ENCODE results near the gene GZMM.

Gene GZMM

GRCh38 chr19:556611-557382 is 12.9 kb downstream of the GZMM start:
- TF ChIP-seq, protein P1, sequence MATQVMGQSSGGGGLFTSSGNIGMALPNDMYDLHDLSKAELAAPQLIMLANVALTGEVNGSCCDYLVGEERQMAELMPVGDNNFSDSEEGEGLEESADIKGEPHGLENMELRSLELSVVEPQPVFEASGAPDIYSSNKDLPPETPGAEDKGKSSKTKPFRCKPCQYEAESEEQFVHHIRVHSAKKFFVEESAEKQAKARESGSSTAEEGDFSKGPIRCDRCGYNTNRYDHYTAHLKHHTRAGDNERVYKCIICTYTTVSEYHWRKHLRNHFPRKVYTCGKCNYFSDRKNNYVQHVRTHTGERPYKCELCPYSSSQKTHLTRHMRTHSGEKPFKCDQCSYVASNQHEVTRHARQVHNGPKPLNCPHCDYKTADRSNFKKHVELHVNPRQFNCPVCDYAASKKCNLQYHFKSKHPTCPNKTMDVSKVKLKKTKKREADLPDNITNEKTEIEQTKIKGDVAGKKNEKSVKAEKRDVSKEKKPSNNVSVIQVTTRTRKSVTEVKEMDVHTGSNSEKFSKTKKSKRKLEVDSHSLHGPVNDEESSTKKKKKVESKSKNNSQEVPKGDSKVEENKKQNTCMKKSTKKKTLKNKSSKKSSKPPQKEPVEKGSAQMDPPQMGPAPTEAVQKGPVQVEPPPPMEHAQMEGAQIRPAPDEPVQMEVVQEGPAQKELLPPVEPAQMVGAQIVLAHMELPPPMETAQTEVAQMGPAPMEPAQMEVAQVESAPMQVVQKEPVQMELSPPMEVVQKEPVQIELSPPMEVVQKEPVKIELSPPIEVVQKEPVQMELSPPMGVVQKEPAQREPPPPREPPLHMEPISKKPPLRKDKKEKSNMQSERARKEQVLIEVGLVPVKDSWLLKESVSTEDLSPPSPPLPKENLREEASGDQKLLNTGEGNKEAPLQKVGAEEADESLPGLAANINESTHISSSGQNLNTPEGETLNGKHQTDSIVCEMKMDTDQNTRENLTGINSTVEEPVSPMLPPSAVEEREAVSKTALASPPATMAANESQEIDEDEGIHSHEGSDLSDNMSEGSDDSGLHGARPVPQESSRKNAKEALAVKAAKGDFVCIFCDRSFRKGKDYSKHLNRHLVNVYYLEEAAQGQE (IDR thresholded peaks at IDR 0.05; ENCODE audit: insufficient read depth in 1 of 2, low read depth in 2 of 2, low read length in 2 of 2) = no peak
- TF ChIP-seq FOXP2 (optimal IDR thresholded peaks at IDR 0.05; ENCODE audit: borderline replicate concordance, extremely low read depth, extremely low read length, insufficient read depth) = no peak
- TF ChIP-seq SIN3A (IDR thresholded peaks at IDR 0.05; ENCODE audit: borderline replicate concordance, insufficient read depth, low read length) = no peak
- no peak for TF ChIP-seq TAF1 (IDR thresholded peaks at IDR 0.05; ENCODE audit: borderline replicate concordance, insufficient read depth, low read length)
- no peak for TF ChIP-seq POLR2AphosphoS5 (IDR thresholded peaks at IDR 0.05; ENCODE audit: low read depth, low read length)

DNA sequence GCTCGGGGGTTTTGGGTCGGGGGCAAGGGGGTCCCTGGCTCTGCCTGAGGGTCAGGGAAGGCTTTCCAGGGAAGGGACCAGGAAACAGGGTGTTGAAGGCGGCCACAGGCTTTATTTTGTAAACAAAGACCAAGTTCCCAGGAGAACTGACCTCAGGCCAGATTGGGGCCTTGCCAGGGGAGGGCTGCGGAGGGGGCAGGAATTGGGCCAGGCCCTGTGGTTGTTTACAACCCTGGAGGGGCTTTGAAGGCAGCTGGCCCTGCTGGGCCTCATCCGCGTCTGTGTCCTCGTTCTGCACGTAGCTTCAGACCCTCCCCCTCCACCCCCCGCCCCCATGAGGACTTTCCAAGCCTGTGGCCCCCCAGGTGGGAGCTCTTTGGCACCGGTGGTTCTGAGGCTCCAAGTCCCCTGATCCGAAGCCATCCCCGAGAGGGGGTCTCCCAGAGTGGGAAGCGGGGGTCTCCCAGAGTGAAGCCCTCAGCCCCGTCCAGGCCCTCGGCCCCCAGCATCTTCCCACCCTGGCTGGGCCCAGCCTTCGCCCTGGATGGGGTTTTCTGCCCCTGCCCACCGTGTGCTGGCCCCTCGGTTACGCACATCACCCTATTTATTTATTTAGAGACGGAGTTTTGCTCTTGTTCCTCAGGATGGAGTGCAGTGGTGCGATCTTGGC is 15.1 kb downstream of the GZMM start:
- TF ChIP-seq, protein P1 (IDR thresholded peaks at IDR 0.05; ENCODE audit: insufficient read depth in 1 of 2, low read depth in 2 of 2, low read length in 2 of 2) = no peak
- TF ChIP-seq FOXP2 (optimal IDR thresholded peaks at IDR 0.05; ENCODE audit: borderline replicate concordance, extremely low read depth, extremely low read length, insufficient read depth) = peak; percentile 44

DNA sequence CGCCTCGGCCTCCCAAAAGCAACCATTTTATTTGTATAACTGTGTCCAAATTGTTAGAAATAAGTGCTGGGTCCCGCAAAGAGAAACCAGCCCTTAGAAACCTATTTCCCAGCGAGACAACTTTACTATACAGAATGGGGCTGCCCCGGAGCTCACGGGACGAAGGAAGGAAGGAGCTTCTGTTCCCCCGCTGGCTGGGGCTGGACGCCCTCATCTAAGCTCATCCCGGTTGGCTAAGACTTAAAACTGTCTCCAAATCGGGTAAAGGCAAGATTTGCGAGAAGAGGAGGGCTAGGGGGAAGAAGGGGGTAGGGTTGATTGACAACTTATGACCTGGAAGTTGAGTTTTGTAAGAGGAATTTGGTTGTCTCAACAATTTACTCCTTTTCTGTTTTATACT is 16.3 kb downstream of the GZMM start:
- no peak for TF ChIP-seq POLR2AphosphoS5 (IDR thresholded peaks at IDR 0.05; ENCODE audit: low read depth, low read length)

DNA sequence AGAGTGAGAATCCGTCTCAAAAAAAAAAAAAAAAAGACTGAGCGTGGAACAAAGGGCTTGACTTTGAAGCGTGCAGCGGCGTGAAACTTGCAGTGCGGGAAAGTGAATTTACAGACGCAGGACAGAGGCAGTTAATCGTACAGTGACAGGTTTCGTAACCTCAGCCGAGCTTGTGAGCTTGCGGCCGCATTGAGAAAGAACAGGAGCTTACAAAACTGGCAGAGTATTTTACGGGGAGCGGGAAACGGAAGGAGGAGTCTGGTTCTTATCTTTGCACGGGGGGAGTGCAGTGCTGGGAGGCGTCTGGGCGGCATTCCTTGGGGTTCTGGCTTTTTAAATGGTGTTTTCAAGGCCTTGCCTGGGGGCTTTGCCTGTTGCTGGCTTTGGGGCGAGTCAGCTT is 22.6 kb downstream of the GZMM start:
- no peak for TF ChIP-seq SIN3A (IDR thresholded peaks at IDR 0.05; ENCODE audit: borderline replicate concordance, insufficient read depth, low read length)
- TF ChIP-seq FOXP2 (optimal IDR thresholded peaks at IDR 0.05; ENCODE audit: borderline replicate concordance, extremely low read depth, extremely low read length, insufficient read depth) = no peak
- TF ChIP-seq, protein P1 (IDR thresholded peaks at IDR 0.05; ENCODE audit: insufficient read depth in 1 of 2, low read depth in 2 of 2, low read length in 2 of 2) = no peak
- no peak for TF ChIP-seq POLR2AphosphoS5 (IDR thresholded peaks at IDR 0.05; ENCODE audit: low read depth, low read length)
- no peak for TF ChIP-seq TAF1 (IDR thresholded peaks at IDR 0.05; ENCODE audit: borderline replicate concordance, insufficient read depth, low read length)

- TF ChIP-seq, protein P1 (IDR thresholded peaks at IDR 0.05; ENCODE audit: insufficient read depth in 1 of 2, low read depth in 2 of 2, low read length in 2 of 2) = no peak
- no peak for TF ChIP-seq POLR2AphosphoS5 (IDR thresholded peaks at IDR 0.05; ENCODE audit: low read depth, low read length)
- TF ChIP-seq FOXP2 (optimal IDR thresholded peaks at IDR 0.05; ENCODE audit: borderline replicate concordance, extremely low read depth, extremely low read length, insufficient read depth) = no peak
- no peak for TF ChIP-seq SIN3A (IDR thresholded peaks at IDR 0.05; ENCODE audit: borderline replicate concordance, insufficient read depth, low read length)
- TF ChIP-seq TAF1 (IDR thresholded peaks at IDR 0.05; ENCODE audit: borderline replicate concordance, insufficient read depth, low read length) = no peak
Measured at GRCh38 chr19:566844-567243, 23.0 kb downstream of the GZMM start.

Measured in PFSK-1 (cell line).